Esophagus squamous epithelium (tissue), 5 donors: Measurements from ENCODE around the gene GTF3C4. TPM values are rescaled to one million over a fixed set of nuclear protein-coding genes. Genes with fewer than 3 reads are reported as not detected.
"Not testable (repeated sequence)": the region's sequence is repeated elsewhere in the genome, so short reads cannot be mapped to it uniquely, and the experiment has no call there.

Source experiments
- DNase-seq: peaks from one replicate; lab custom pipeline; 2025; lab: John Stamatoyannopoulos, UW
- H3K27ac ChIP-seq, 4 donors: fragments of 200-600 bp; sonication (generic); one replicate each; pipeline ENCODE4 v1.5.1; 2016 to 2019; ENCODE audit warnings: mild to moderate bottlenecking in 1 of 4
- H3K27me3 ChIP-seq, 4 donors: fragments of 200-600 bp; sonication (generic); 1 replicate in 3 of 4; 2 replicates in 1 of 4; pipeline versions ENCODE4 v1.5.1 to v1.6.0; 2017 to 2021; ENCODE audit warnings: antibody characterized with exemption in 1 of 4
- H3K36me3 ChIP-seq, 3 donors: fragments of 200-600 bp; sonication (generic); one replicate each; pipeline ENCODE4 v1.5.1; 2016 to 2019
- H3K4me1 ChIP-seq, 3 donors: fragments of 200-600 bp; sonication (generic); one replicate each; pipeline ENCODE4 v1.5.1; 2017 to 2019
- H3K4me3 ChIP-seq, 4 donors: fragments of 200-600 bp; sonication (generic); 1 replicate in 3 of 4; 2 replicates in 1 of 4; pipeline ENCODE4 v1.5.1; 2016 to 2019; ENCODE audit warnings: mild to moderate bottlenecking in 2 of 4, moderate library complexity in 1 of 4
- H3K9me3 ChIP-seq, 3 donors: fragments of 200-600 bp; sonication (generic); one replicate each; pipeline ENCODE4 v1.5.1; 2016 to 2019
- CTCF ChIP-seq, 6 experiments: fragments of 450-650 bp in 4 of 6; fragments of 200-600 bp in 2 of 6; sonication (generic) in 2 of 6; IDR thresholded peaks; one replicate each; pipeline ENCODE4 v1.5.1; 2016 to 2019; ENCODE audit warnings: antibody characterized with exemption in 6 of 6, mild to moderate bottlenecking in 4 of 6, moderate library complexity in 4 of 6
- POLR2A ChIP-seq, 4 donors: fragments of 450-650 bp; IDR thresholded peaks; one replicate each; pipeline ENCODE4 v1.6.1; 2017; ENCODE audit warnings: antibody characterized with exemption in 4 of 4, mild to moderate bottlenecking in 4 of 4, moderate library complexity in 3 of 4
- WGBS, 2 donors: methylation state at CpG; one replicate each; pipeline ENCODE4 v1.1.5; 2018; 5-methylcytosine and 5-hydroxymethylcytosine counted together
- intact Hi-C: fragments of 100-400 bp; cut with DNase I; formaldehyde crosslinking; loops from one replicate; pipeline ENCODE4 v1.15.0; 2022
- total RNA-seq, 4 donors: library from RNA; depleted of rRNA; stranded (reverse); fragments of >200 nt; gene quantifications; one replicate each; pipeline ENCODE4 v1.1.0, GENCODE V29; 2016
- donor health status: DM: yes; HTN: yes; CAD: no.

The GTF3C4 gene
- total RNA-seq, 4 donors from 2014 or later, result 9.7 to 14.3 (median 11.3) TPM

- TF ChIP-seq POLR2A (IDR thresholded peaks at IDR 0.05) (no peak), CTCF (IDR thresholded peaks at IDR 0.05) (no peak)
- Histone ChIP-seq H3K36me3 (no peaks in the 10 kb centered on the region), H3K9me3 (no peaks in the 10 kb centered on the region), H3K4me1 (no peaks in the 10 kb centered on the region), H3K27me3 (peaks cover 0 to 12% (median 0%) of the 10 kb centered on the region in 4 donors), H3K27ac (no peak overlapping the region), H3K4me3 (no peak overlapping the region)
- WGBS, 2 donors, result 84 to 88% methylated on average over 3 of the region's 3 CpGs
- no peak for DNase-seq
- intact Hi-C loops, result no loop called here
Measured at GRCh38 chr9:132711846-132712245, 41.6 kb downstream of the GTF3C4 start.

- 42 to 53% methylated on average over 3 to 5 of the region's 5 CpGs for WGBS, 2 donors
- DNase-seq, result no peak
- Histone ChIP-seq H3K36me3 (no peaks in the 10 kb centered on the region), H3K4me3 (no peak overlapping the region), H3K9me3 (no peaks in the 10 kb centered on the region), H3K4me1 (no peaks in the 10 kb centered on the region), H3K27ac (no peak overlapping the region), H3K27me3 (peaks cover 0 to 21% (median 0%) of the 10 kb centered on the region in 4 donors)
- TF ChIP-seq CTCF (IDR thresholded peaks at IDR 0.05), result no peak
- TF ChIP-seq POLR2A (IDR thresholded peaks at IDR 0.05), result no peak
- intact Hi-C loops, result no loop called here
Measured at GRCh38 chr9:132712753-132713152, 42.5 kb downstream of the GTF3C4 start.

- Histone ChIP-seq H3K36me3 (no peaks in the 10 kb centered on the region), H3K4me1 (no peaks in the 10 kb centered on the region), H3K4me3 (no peak overlapping the region), H3K27me3 (peaks cover 0 to 46% (median 0%) of the 10 kb centered on the region in 4 donors), H3K9me3 (no peaks in the 10 kb centered on the region), H3K27ac (no peak overlapping the region)
- intact Hi-C loops, result no loop called here
- TF ChIP-seq CTCF (IDR thresholded peaks at IDR 0.05) (no peak), POLR2A (IDR thresholded peaks at IDR 0.05) (no peak)
- DNase-seq, result no peak
- 66 to 83% methylated on average over 2 to 4 of the region's 4 CpGs for WGBS, 2 donors
Measured at GRCh38 chr9:132716007-132716406, 45.7 kb downstream of the GTF3C4 start.

GRCh38 chr9:132717326-132717945, 47.2 kb downstream of the GTF3C4 start:
- DNase-seq, result no peak
- TF ChIP-seq CTCF (IDR thresholded peaks at IDR 0.05), result no peak
- TF ChIP-seq POLR2A (IDR thresholded peaks at IDR 0.05), result no peak
- intact Hi-C loops, result no loop called here
- no peaks in the 10 kb centered on the region for H3K4me1 ChIP-seq
- H3K9me3 ChIP-seq, result no peaks in the 10 kb centered on the region
- no peaks in the 10 kb centered on the region for H3K36me3 ChIP-seq
- no peak overlapping the region for H3K4me3 ChIP-seq
- 65 to 73% methylated on average over 7 to 12 of the region's 13 CpGs for WGBS, 2 donors
- H3K27me3 ChIP-seq, result peaks cover 0 to 54% (median 0%) of the 10 kb centered on the region in 4 donors
- H3K27ac ChIP-seq, result no peak overlapping the region

GRCh38 chr9:132718381-132718928, 48.2 kb downstream of the GTF3C4 start:
- DNase-seq, H3K27ac ChIP-seq, H3K4me3 ChIP-seq, H3K9me3 ChIP-seq, H3K36me3 ChIP-seq, H3K4me1 ChIP-seq, intact Hi-C loops: not testable (repeated sequence)
- peaks cover 0 to 59% (median 0%) of the 10 kb centered on the region in 4 donors for H3K27me3 ChIP-seq
- WGBS, 2 donors, result 55 to 62% methylated on average over 8 of the region's 8 CpGs
